HUES6 (cell line): ENCODE data around the gene CASP14.
"Not testable (repeated sequence)": the region's sequence is repeated elsewhere in the genome, so short reads cannot be mapped to it uniquely, and the experiment has no call there.

Experiments used
- H3K27ac ChIP-seq: 2 replicates; pipeline ENCODE4 v1.7.0; 2013; ENCODE audit warnings: low read depth, mild to moderate bottlenecking, low read length, inconsistent platforms
- H3K27me3 ChIP-seq: 2 replicates; pipeline ENCODE4 v1.6.1; 2013; ENCODE audit warnings: low read length; ENCODE audit not compliant: control insufficient read depth, insufficient read depth
- H3K36me3 ChIP-seq: 2 replicates; pipeline ENCODE4 v1.6.1; 2013; ENCODE audit warnings: low read length; ENCODE audit not compliant: control insufficient read depth, insufficient read depth
- H3K4me1 ChIP-seq: 2 replicates; pipeline ENCODE4 v1.6.1; 2013; ENCODE audit warnings: low read length; ENCODE audit not compliant: control insufficient read depth, insufficient read depth
- H3K4me3 ChIP-seq: 2 replicates; pipeline ENCODE4 v1.5.1; 2013; ENCODE audit warnings: low read depth, low read length
- H3K9ac ChIP-seq: one replicate; pipeline ENCODE4 v1.6.1; 2013; ENCODE audit warnings: mild to moderate bottlenecking, low read length
- H3K9me3 ChIP-seq: 2 replicates; pipeline ENCODE4 v1.6.1; 2013; ENCODE audit warnings: low read depth, low read length; ENCODE audit not compliant: control insufficient read depth, insufficient read depth

The CASP14 gene

DNA sequence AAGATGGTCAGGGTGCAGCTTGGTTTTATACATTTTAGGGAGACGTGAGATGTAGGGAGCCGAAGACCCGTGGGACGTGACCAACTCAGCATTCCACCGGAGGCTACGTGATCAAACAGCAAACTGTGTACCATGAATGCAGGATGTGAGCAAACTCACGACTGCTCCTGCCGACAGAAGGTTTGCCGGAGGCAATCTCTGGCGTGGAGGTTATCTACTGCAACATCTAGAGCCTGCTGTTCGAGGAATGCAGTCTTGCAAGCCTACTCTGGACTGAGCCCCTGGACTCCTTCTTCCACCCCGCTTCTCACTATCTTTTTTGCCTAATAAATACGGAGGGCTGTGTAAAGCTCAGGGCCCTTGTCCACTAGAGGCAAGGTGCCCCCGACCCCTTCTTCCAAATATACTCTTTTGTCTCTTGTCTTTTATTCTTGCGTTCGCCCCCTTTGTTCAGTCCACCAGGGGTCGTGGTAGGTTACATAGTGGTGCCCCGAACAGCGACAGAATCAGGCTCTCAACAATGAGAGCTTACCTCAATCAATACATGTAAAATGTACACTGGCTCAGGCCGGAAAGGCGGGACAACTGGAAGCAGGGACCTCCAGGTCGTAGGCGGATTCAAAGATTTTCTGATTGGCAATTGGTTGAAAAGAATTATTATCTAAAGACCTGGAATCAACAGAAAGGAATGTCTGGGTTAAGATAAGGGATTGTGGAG lies 23.8 kb downstream of the CASP14 start:
- Histone ChIP-seq H3K27me3 (no peaks in the 10 kb centered on the region; the same call in 1 of the 2 replicates), H3K9me3 (no peaks in the 10 kb centered on the region), H3K36me3 (no peaks in the 10 kb centered on the region), H3K4me1 (no peaks in the 10 kb centered on the region), H3K4me3 (no peak overlapping the region), H3K9ac (no peak overlapping the region), H3K27ac (no peak overlapping the region)

DNA sequence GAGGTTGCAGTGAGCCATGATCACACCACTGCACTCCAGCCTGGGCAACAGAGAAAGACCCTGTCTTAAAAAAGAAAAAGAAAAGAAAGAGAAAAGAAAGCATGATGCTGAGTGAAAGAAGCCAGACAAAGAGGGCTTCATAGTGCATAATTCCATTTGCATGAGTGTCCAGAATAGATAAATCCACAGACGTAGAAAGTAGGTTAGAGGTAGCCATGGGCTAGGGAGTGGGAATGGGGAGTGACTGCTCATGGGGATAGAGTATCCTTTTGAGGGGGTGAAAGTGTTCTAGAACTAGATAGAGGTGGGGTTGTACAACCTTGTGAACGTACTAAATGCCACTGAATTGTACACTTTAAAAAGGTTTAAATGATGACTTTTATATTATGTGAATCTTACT lies 25.1 kb downstream of the CASP14 start:
- Histone ChIP-seq H3K36me3 (no peaks in the 10 kb centered on the region), H3K9me3 (no peaks in the 10 kb centered on the region), H3K4me1 (no peaks in the 10 kb centered on the region), H3K4me3 (no peak overlapping the region), H3K27me3 (no peaks in the 10 kb centered on the region; the same call in 1 of the 2 replicates), H3K27ac (no peak overlapping the region), H3K9ac (no peak overlapping the region)

DNA sequence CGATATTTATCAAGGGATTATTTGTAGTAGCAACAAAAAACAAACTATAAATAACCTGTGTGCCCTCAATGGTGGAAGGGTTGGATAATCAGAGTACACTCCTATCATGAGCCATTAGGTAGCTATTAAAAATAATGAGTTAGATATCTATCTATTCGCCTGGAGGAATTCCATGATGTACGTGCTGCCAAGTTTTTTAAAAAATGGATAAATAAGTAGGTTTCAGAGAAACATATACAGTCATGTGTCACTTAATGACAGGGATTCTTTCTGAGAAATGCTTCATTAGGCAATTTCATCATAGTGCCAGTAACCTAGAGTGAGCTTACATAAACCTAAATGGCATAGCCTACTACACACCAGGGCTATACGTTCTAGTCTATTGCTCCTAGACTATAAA lies 26.5 kb downstream of the CASP14 start:
- Histone ChIP-seq H3K36me3 (no peaks in the 10 kb centered on the region), H3K9ac (no peak overlapping the region), H3K9me3 (no peaks in the 10 kb centered on the region), H3K27ac (no peak overlapping the region), H3K4me3 (no peak overlapping the region), H3K27me3 (no peaks in the 10 kb centered on the region; the same call in 1 of the 2 replicates), H3K4me1 (no peaks in the 10 kb centered on the region)

DNA sequence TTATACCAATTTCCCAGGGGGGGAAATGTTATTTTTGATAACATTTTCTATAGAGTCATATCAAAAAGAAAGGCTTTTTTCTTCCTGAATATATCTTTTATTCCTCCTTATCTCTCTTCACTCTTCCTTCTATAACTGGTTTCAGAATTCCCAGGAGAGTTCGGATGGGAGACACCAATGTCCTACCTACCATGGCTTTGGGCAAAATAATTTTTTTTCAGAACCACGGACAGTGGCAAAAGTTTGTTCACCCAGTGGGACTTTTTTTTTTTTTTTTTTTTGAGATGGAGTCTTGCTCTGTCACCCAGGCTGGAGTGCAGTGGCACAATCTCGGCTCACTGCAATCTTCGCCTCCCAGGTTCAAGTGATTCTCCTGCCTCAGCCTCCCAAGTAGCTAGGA lies 30.7 kb downstream of the CASP14 start:
- not testable (repeated sequence) for H3K4me3 ChIP-seq, H3K36me3 ChIP-seq, H3K9ac ChIP-seq, H3K27ac ChIP-seq, H3K9me3 ChIP-seq, H3K4me1 ChIP-seq
- peaks cover 13% of the 10 kb centered on the region; the same call in 1 of the 2 replicates for H3K27me3 ChIP-seq

DNA sequence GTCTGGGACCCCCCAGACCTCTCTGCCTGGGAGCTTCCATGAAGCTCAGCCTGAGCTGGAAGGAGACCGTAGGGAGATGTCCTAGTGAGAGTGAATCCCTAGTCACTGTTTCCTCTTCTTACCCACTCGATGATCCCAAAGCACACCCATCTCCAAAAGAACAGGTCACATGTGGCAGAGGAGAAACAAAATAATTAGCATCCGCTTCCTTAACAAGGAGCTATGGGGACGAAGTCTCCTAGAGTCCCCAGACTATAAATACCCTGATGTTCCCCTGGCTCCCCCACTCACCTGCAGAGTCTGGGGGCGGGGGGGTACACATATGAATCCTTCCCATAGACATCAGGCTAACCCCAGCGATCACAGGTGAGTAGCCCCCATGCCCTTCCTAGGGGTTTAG lies 32.6 kb downstream of the CASP14 start, which contains the start of gene OR1I1:
OR1I1 (plus strand) TSS at position 301 of the 400 bp plus-strand sequence. CDS start 4,855 bp downstream, outside the sequence.
- Histone ChIP-seq H3K9ac (no peak within 1 kb of the TSS), H3K27me3 (peaks cover 32% of the 10 kb centered on the region), H3K9me3 (no peaks in the 10 kb centered on the region), H3K4me1 (no peaks in the 10 kb centered on the region), H3K36me3 (no peaks in the 10 kb centered on the region), H3K27ac (no peak within 1 kb of the TSS), H3K4me3 (no peak within 1 kb of the TSS)

DNA sequence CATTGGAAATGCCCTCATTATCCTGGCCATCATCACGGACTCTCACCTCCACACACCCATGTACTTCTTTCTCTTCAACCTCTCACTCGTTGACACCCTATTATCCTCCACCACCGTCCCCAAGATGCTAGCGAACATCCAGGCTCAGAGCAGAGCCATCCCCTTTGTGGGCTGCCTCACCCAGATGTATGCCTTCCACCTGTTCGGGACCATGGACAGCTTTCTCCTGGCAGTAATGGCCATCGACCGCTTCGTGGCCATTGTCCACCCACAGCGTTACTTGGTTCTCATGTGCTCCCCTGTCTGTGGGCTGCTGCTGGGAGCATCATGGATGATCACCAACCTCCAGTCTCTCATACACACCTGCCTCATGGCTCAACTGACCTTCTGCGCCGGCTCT lies 37.9 kb downstream of the CASP14 start:
- H3K27me3 ChIP-seq = peaks cover 50% of the 10 kb centered on the region
- H3K9me3 ChIP-seq = no peaks in the 10 kb centered on the region
- H3K4me3 ChIP-seq = no peak overlapping the region
- no peak overlapping the region for H3K27ac ChIP-seq
- no peaks in the 10 kb centered on the region for H3K36me3 ChIP-seq
- H3K4me1 ChIP-seq = no peaks in the 10 kb centered on the region
- H3K9ac ChIP-seq = no peak overlapping the region

DNA sequence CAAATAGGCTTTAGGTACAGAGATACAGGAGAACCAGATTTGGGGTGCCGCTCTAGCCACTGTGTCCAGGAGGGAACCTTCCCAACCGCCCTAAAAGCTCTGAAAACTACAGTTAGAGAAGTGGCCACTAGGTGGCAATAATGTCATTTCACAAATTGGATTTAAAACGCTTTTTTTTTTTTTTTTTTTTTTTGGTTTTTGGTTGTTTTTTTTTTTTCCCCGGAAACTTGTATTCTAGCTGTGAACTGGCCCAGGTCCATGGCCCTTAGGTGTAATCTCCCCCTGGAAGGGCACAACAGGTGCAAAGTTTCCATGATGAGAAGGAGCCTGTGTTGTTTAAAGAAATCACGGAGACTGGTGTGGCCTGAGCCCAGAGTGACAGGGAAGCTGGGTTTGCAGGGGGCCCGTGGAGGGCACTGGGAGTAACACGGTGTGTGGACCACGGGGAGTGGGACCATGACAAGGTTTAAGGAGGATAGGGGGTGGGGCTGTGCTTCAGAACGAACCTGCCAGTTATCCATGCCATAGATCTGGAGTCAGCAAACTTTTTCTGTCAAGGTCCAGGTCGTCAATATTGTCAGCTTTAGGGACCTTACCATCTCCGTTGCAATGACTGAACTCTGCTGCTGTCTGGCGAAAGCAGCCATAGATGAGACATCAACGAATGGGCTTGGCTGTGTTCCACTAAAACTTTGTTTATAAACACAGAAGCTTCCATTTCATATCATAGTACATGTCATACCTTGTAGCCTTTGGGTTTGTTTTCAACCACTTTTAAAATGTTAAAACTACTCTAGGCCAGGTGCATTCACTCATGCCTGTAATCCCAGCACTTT lies 42.9 kb downstream of the CASP14 start:
- no peaks in the 10 kb centered on the region for H3K9me3 ChIP-seq
- H3K27me3 ChIP-seq = peaks cover 21% of the 10 kb centered on the region
- H3K4me1 ChIP-seq = no peaks in the 10 kb centered on the region
- H3K36me3 ChIP-seq = no peaks in the 10 kb centered on the region
- no peak overlapping the region for H3K27ac ChIP-seq
- no peak overlapping the region for H3K4me3 ChIP-seq
- no peak overlapping the region for H3K9ac ChIP-seq

DNA sequence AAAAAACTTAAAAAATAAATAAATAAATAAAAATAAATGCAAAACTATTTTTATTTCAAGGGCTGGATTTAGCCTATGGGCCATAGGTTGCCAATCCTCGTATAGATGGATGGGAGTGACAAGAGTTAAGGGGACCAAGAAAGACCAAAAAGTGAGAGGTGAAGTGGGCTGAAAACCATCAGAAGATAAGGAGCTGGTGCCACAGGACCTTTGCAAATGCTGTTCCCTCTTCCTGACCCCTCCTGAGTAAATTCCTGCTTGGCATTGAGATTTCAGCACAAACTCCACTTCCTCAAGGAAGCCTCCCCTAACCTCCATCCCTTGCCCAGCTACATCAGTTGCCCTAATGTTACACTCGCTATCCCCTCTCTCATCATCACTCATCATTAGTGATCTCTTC lies 43.7 kb downstream of the CASP14 start:
- peaks cover 12% of the 10 kb centered on the region; the same call in 1 of the 2 replicates for H3K27me3 ChIP-seq
- no peaks in the 10 kb centered on the region for H3K4me1 ChIP-seq

DNA sequence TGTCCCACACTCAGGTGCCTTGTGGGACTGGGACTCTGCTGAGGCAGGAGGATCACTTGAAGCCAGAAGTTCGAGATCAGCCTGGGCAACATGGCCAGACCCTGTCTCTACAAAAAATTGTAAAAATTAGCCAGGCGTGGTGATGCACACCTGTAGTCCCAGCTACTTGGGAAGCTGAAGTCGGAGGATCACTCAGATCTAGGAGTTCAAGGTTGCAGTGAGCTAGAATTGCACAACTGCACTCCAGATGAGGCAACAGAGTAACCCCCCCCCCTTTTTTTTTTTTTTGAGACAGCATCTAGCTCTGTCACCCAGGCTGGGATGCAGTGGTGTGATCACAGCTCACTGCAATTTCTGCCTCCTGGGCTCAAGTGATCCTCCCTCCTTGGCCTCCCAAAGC lies 46.9 kb downstream of the CASP14 start:
- Histone ChIP-seq H3K4me1 (no peaks in the 10 kb centered on the region), H3K4me3 (no peak overlapping the region), H3K9me3 (no peaks in the 10 kb centered on the region), H3K9ac (no peak overlapping the region), H3K27me3 (no peaks in the 10 kb centered on the region), H3K36me3 (no peaks in the 10 kb centered on the region), H3K27ac (no peak overlapping the region)

More for the DNA sequence above, 43.7 kb downstream of the CASP14 start:
- Histone ChIP-seq H3K36me3 (no peaks in the 10 kb centered on the region), H3K9ac (no peak overlapping the region), H3K27ac (no peak overlapping the region), H3K9me3 (no peaks in the 10 kb centered on the region), H3K4me3 (no peak overlapping the region)

DNA sequence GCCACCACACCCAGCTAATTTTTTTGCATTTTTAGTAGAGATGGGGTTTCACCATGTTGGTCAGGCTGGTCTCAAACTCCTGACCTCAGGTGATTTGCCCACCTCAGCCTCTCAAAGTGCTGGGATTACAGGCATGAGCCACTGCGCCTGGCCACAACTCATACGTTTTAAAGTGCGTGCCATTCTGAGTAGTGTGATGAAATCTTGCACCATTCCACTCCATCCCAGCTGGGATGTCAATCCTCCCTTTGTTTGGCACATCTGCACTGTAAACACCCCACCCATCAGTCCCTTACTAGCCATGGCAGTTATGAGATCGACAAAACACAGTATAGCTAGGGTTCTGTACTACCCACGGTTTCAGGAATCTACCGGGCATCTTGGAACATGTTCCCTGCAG lies 48.7 kb downstream of the CASP14 start:
- not testable (repeated sequence) for H3K27me3 ChIP-seq, H3K9ac ChIP-seq, H3K4me3 ChIP-seq

DNA sequence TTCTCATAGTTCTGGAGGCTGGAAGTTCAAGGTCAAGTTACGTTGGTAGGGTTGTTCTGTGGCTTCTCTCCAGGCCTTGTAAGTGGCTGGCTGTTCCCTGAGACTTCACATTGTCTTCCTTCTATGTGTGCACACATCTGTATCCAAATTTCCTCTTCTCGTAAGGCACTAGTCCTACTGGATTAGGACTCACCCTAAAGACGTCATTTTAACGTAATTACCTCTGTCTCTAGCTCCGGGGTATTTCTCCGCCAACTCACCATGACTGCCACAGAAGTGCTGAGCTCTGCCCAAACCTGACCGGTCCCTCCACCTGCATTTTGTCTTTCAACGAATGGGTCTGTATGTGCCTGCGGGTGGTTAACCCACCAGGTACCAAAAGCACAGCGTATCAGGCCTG lies 49.2 kb downstream of the CASP14 start:
- Histone ChIP-seq H3K27ac (no peak overlapping the region), H3K27me3 (no peaks in the 10 kb centered on the region), H3K9me3 (peaks cover 2% of the 10 kb centered on the region; the same call in 1 of the 2 replicates), H3K9ac (no peak overlapping the region), H3K4me3 (no peak overlapping the region), H3K4me1 (no peaks in the 10 kb centered on the region), H3K36me3 (no peaks in the 10 kb centered on the region)

More for the DNA sequence above, 48.7 kb downstream of the CASP14 start:
- H3K4me1 ChIP-seq, H3K9me3 ChIP-seq, H3K36me3 ChIP-seq, H3K27ac ChIP-seq: not testable (repeated sequence)
